ENCODE results near the gene DNAJC7.
"Not testable (repeated sequence)": the region's sequence is repeated elsewhere in the genome, so short reads cannot be mapped to it uniquely, and the experiment has no call there.

Gene DNAJC7

GRCh38 chr17:42010898-42011516, 6.2 kb downstream of the DNAJC7 start:
- no peak for DNase-seq (ENCODE audit: low read depth, low spot score)

DNA sequence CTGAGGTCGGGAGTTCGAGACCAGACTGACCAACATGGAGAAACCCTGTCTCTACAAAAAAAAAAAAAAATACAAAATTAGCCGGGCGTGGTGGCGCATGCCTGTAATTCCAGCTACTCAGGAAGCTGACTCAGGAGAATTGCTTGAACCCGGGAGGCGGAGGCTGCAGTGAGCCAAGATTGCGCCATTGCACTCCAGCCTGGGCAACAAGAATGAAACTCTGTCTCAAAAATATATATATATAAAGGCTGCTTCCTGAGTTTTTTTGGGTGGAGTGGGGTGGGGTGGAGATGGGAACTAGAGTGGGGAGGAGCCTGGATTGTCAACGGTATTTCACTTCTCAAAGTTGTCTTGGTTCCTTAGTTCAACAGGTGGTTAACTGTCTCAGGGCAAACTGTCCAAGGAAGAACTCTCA, 7.0 kb downstream of the DNAJC7 start:
- not testable (repeated sequence) for DNase-seq (ENCODE audit: low read depth, low spot score)

DNA sequence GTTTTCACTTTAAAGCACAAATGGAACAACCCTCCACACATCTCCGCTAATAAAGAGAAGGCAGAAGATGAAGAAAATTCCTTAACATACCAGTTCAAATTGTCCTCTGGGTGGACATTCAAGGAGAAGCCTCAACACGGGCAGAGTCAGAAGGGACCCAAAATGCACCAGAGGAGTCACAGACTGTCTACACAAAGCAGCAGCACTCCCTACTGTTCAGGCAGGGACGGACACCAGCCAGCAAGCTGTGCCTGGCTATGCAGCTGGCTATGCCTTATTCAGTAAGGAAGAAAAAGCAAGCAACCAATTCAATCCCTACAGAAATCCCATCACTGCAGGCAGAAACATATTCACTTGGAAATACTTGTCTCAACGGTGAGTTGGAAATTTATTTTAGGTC, 8.1 kb downstream of the DNAJC7 start:
- no peak for DNase-seq (ENCODE audit: low read depth, low spot score)

DNA sequence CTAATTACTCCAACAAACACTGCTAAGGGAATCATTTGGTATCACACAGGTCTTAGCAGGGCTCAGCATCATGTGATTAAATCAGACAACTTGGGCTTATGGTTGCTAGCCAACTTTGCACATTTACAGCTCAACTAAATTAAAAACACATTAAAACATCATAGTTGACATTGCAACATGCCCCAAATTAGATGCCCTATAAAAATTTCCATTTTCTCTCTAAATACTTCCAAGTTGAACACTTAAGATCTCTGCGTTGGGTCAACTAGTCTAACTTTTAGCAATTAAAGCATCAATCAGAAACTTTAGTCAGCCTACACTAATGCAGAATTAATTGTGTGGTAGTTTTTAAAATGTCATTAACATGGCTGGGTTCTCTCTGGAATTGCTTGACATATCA, 12.1 kb downstream of the DNAJC7 start:
- no peak for DNase-seq (ENCODE audit: low read depth, low spot score)

DNA sequence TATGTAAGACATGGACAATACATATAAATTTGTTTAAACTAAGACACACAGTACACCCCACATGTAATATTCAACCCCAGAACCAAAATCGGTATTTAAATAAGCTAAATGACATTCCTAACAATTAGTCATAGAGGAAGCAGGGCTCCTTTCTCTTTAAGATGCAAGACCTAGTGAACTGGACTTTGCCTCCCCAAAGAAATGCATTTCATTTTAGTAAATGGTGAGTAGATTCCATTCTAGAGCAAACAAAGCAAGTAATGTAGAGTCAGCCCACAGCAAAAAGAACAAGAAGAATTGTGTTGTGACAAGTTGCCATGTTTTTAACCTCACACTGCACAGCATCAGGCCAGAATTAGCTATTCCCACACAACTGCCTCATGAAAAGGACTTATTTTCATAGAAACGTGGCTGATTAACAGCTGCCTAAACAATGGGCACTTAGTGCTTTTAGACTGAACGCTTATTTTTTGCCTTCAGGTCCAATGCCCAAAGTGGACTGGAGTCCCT, 14.4 kb downstream of the DNAJC7 start:
- no peak for DNase-seq (ENCODE audit: low read depth, low spot score)

GRCh38 chr17:42002175-42002791, 15.0 kb downstream of the DNAJC7 start:
- DNase-seq (ENCODE audit: low read depth, low spot score), result no peak

DNA sequence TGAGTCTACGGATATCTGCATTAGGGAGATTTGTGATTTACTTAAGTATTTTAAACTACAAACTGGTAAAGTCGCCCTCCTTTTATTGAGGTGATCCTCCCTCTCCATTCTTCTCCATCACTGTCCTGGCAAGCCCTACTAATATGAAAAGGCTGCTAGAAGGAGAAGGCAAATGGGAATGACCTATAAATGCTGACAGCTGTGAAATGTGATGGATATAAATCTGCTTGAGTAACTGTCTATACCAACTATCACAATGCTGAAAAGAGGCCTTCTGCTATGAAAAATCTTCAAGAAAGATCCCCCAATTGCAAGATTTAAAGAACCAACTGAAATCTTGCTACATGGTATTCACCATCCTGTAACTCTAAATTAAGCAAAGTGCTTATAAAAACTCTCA, 15.5 kb downstream of the DNAJC7 start:
- no peak for DNase-seq (ENCODE audit: low read depth, low spot score)

GRCh38 chr17:42000413-42001133, 16.7 kb downstream of the DNAJC7 start:
- DNase-seq (ENCODE audit: low read depth, low spot score), result no peak

GRCh38 chr17:41998497-41998896, 18.7 kb downstream of the DNAJC7 start:
- no peak for DNase-seq (ENCODE audit: low read depth, low spot score)

DNA sequence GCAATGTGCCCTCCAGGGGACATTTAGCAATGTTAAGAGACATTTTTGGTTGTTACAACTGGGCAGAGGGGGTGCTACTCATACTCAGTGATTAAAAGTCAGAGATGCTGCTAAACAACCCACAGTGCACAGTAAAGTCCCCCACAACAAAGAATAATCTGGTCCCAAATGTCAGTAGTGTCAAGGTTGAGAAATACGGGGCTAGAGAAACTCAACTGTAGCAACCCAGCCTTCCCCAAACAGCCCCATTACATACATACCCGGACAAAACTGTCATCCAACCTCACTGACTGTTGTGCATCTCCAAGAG, 20.4 kb downstream of the DNAJC7 start:
- DNase-seq (ENCODE audit: low read depth, low spot score), result no peak

- DNase-seq (ENCODE audit: low read depth, low spot score), result no peak
Measured at GRCh38 chr17:41992576-41992975, 24.7 kb downstream of the DNAJC7 start.

GRCh38 chr17:41989702-41990419, 27.4 kb downstream of the DNAJC7 start:
- no peak for DNase-seq (ENCODE audit: low read depth, low spot score)

- DNase-seq (ENCODE audit: low read depth, low spot score), result no peak
Measured at GRCh38 chr17:41988418-41988817, 28.8 kb downstream of the DNAJC7 start.

- DNase-seq (ENCODE audit: low read depth, low spot score), result no peak
Measured at GRCh38 chr17:41987642-41988041, 29.6 kb downstream of the DNAJC7 start.

GRCh38 chr17:41986634-41987033, 30.6 kb downstream of the DNAJC7 start:
- no peak for DNase-seq (ENCODE audit: low read depth, low spot score)

GRCh38 chr17:41985919-41986318, 31.3 kb downstream of the DNAJC7 start:
- DNase-seq (ENCODE audit: low read depth, low spot score), result no peak

- DNase-seq (ENCODE audit: low read depth, low spot score), result no peak
Measured at GRCh38 chr17:41984454-41984853, 32.8 kb downstream of the DNAJC7 start.

DNA sequence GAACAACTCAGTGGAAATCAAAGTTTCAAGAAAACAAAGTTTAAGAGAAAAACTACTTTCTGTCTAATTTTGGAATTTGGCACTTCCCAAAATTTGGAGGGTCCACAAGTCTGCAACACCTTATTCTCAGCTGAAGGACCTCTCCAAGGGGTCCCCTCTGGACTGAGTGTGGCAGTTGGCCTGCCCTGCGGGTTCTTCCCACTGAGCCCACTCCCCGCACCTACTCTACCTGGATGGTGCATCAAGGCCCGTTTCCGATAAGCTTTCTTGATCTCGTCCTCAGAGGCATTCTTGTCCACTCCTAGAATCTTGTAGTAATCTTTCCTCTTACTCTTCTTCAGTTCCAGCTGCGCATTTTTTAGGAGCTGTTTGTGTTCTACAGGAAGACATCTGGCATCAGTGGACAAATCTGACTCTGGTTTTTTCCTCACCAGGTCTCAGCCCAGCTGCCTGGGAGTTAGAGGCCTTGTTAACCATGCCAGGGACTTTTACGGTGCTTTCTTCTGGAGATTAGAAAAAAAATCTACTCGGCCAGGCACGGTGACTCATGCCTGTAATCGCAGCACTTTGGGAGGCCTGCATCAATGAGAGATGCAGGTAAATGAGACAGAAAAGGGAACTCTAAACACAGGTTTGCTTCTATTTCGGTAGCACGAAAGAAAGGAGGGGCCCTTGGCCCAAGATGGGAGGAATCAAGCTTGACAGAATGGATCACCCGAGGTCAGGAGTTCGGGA, 35.0 kb downstream of the DNAJC7 start:
- no peak for DNase-seq (ENCODE audit: low read depth, low spot score)

- no peak for DNase-seq (ENCODE audit: low read depth, low spot score)
Measured at GRCh38 chr17:41977991-41978390, 39.2 kb downstream of the DNAJC7 start.

DNA sequence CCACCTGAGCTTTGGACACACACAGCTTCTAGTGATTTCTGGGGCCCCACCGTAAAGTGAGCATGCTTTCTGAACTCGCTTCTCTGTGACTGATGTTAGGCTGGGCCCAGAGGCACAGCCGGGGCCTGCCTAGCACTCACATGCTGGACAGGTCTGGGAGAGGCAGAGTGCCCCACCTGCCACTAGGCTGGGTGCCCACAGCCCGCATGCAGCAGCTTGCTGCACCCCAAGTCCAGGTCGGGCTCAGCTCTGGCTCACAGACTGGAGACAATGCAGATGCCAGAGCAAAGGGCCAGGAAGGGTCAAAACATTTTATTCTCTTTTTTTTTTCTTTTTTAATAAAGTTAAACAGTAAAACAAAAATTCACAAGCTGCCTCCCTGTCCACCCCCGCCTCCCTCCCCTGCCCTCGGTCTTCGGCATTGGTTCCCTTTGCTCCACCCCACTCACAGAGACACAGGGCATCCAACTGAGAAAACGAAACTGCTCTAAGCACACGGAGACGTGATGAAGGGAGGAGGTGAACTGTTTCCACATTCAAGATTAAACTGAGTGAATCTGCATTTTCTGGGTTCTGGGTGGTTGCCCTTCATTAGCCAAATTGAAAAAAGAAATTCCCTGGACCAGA, 41.0 kb downstream of the DNAJC7 start:
- DNase-seq (ENCODE audit: low read depth, low spot score), result no peak

Measured in activated CD4-positive, CD25-positive, alpha-beta regulatory T cell treated with anti-CD3 and anti-CD28 coated beads, Interleukin-2, amount 50 U/mL, for 16 hours (primary cell).